Astrocyte of the spinal cord (primary cell): ENCODE measurements around the gene C14orf119.

Experiments
- DNase-seq: peaks from one replicate; pipeline ENCODE4 v3.0.0; 2011; ENCODE audit warnings: low read depth, low spot score
- H3K4me3 ChIP-seq: 2 replicates; pipeline ENCODE4 v1.5.1; 2011; ENCODE audit warnings: low read depth, mild to moderate bottlenecking, low read length, moderate library complexity
- CTCF ChIP-seq: IDR thresholded peaks from 2 replicates; pipeline ENCODE4 v1.5.1; 2012; ENCODE audit warnings: low read depth, mild to moderate bottlenecking, low read length, inconsistent platforms
- in situ Hi-C: cut with HindIII; loops from 2 replicates; pipeline ENCODE4 v1.10.0; 2017; ENCODE audit warnings: low sequenced_read_pairs

Gene C14orf119

DNA sequence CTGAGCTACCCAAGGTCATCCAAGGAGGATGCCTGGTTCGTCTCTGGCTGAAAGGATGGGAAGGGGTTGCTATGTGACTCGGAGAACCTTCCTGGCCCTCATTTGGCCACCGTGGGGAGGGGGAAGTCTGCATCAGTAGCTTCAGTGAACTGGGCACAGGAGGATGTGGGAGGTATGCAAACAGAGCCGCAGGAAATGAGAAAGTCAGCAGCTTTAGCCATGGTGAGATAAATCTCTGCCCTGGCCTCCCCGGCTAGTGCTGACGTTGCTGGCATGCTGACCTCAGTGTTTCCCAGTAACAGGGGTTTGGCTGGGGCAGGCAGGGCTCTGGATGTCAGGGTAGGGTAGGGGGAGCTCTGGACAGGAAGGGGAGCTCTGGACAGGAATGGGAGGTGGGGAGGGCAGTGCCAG, 26.1 kb downstream of the C14orf119 start:
- peak; percentile 72 for DNase-seq
- no peak overlapping the region for H3K4me3 ChIP-seq
- TF ChIP-seq CTCF, result no peak
- in situ Hi-C loops, result no loop called here

GRCh38 chr14:23122086-23122485, 26.8 kb downstream of the C14orf119 start:
- no peak overlapping the region for H3K4me3 ChIP-seq
- no peak for DNase-seq
- in situ Hi-C loops, result no loop called here
- TF ChIP-seq CTCF, result no peak

GRCh38 chr14:23123419-23123818, 28.1 kb downstream of the C14orf119 start:
- in situ Hi-C loops, result no loop called here
- no peak for TF ChIP-seq CTCF
- H3K4me3 ChIP-seq, result no peak overlapping the region
- no peak for DNase-seq

- in situ Hi-C loops, result no loop called here
- no peak for DNase-seq
- no peak for TF ChIP-seq CTCF
- H3K4me3 ChIP-seq, result no peak overlapping the region
These were observed 29.1 kb downstream of the C14orf119 start for GRCh38 chr14:23124337-23124954.

DNA sequence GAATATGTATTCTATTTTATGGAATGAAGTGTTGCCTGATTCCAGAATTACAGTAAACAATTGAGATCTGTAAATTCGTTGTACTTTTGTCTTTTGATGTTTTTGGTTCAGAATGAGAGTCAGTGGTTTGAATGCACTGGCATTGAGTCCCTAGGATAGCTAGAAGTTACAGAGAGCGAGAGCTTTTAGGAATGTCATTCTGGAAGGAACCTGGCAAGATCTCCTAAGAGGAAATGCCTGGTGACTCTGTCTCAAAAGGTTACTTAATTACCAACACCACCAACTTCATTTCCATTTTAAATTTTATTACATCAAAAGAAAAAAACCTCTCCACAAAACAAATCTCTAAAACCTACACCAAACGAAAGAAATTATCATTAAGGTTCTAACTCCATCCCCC, 29.7 kb downstream of the C14orf119 start:
- DNase-seq, result no peak
- in situ Hi-C loops, result no loop called here
- H3K4me3 ChIP-seq, result no peak overlapping the region
- TF ChIP-seq CTCF, result no peak

- no peak overlapping the region for H3K4me3 ChIP-seq
- in situ Hi-C loops, result no loop called here
- no peak for DNase-seq
- TF ChIP-seq CTCF, result no peak
These were observed 30.7 kb downstream of the C14orf119 start for GRCh38 chr14:23125933-23126524.
